KMS-11 (cell line): ENCODE measurements around the gene BEST1.

Source experiments
- H2AFZ ChIP-seq: fragments of 200-600 bp; sonication (generic); 2 replicates; pipeline ENCODE4 v1.6.1; 2016; ENCODE audit warnings: antibody characterized with exemption, mixed run types, low read depth
- H3K27ac ChIP-seq: fragments of 200-600 bp; sonication (generic); 2 replicates; pipeline ENCODE4 v1.6.1; 2016; ENCODE audit warnings: mild to moderate bottlenecking, mixed run types
- H3K27me3 ChIP-seq: fragments of 200-600 bp; sonication (generic); 2 replicates; pipeline ENCODE4 v1.6.1; 2017; ENCODE audit warnings: mild to moderate bottlenecking, low read depth, mixed run types, moderate library complexity; ENCODE audit not compliant: insufficient read depth
- H3K36me3 ChIP-seq: fragments of 200-600 bp; sonication (generic); 2 replicates; pipeline ENCODE4 v1.6.1; 2017; ENCODE audit warnings: mild to moderate bottlenecking, mixed run types; ENCODE audit not compliant: insufficient read depth
- H3K4me1 ChIP-seq: fragments of 200-600 bp; sonication (generic); 2 replicates; pipeline ENCODE4 v1.6.1; 2016; ENCODE audit warnings: mild to moderate bottlenecking, low read depth, mixed run types; ENCODE audit not compliant: poor library complexity, severe bottlenecking
- H3K4me2 ChIP-seq: fragments of 200-600 bp; sonication (generic); 2 replicates; pipeline ENCODE4 v1.7.0; 2016; ENCODE audit warnings: mild to moderate bottlenecking, mixed run types
- H3K4me3 ChIP-seq: fragments of 200-600 bp; sonication (generic); IDR thresholded peaks from 2 replicates; pipeline ENCODE4 v1.6.1; 2017; ENCODE audit warnings: low read depth, low read length, mixed read lengths; ENCODE audit not compliant: insufficient read depth
- H3K79me2 ChIP-seq: fragments of 200-600 bp; sonication (generic); 2 replicates; pipeline ENCODE4 v1.6.1; 2016; ENCODE audit warnings: low read depth, mixed run types; ENCODE audit not compliant: insufficient read depth
- H3K9ac ChIP-seq: fragments of 200-600 bp; sonication (generic); 2 replicates; pipeline ENCODE4 v1.6.1; 2016; ENCODE audit warnings: mild to moderate bottlenecking, mixed run types
- H4K20me1 ChIP-seq: fragments of 200-600 bp; sonication (generic); 2 replicates; pipeline ENCODE4 v1.6.1; 2016; ENCODE audit warnings: mild to moderate bottlenecking, mixed run types; ENCODE audit not compliant: insufficient read depth
- CTCF ChIP-seq: fragments of 200-600 bp; sonication (generic); conservative IDR thresholded peaks from 2 replicates; pipeline ENCODE4 v1.6.1; 2017; ENCODE audit warnings: low read depth, mild to moderate bottlenecking, antibody characterized with exemption, low read length, moderate library complexity, mixed read lengths

The BEST1 gene

GRCh38 chr11:61967116-61967923 lies 17.2 kb downstream of the BEST1 start, which contains the start of gene FTH1:
Gene FTH1 (minus strand): TSS chr11:61967634. CDS start chr11:61967425, 209 bp downstream.
- peaks cover 12% of the 10 kb centered on the region; the same call in 1 of the 2 replicates for H4K20me1 ChIP-seq
- H3K36me3 ChIP-seq = peaks cover 7% of the 10 kb centered on the region; the same call in 1 of the 2 replicates
- peak within 1 kb of the TSS; percentile 91 for H3K4me2 ChIP-seq
- H3K9ac ChIP-seq = peak within 1 kb of the TSS; percentile 93
- peaks cover 45% of the 10 kb centered on the region for H3K4me1 ChIP-seq
- peaks cover 30% of the 10 kb centered on the region for H3K79me2 ChIP-seq
- peak within 1 kb of the TSS; percentile 58 for H3K4me3 ChIP-seq
- H3K27me3 ChIP-seq = no peaks in the 10 kb centered on the region
- TF ChIP-seq CTCF = no peak
- H3K27ac ChIP-seq = peak within 1 kb of the TSS; percentile 98
- peak within 1 kb of the TSS; percentile 87 for H2AFZ ChIP-seq

GRCh38 chr11:61967924-61968757 lies 18.0 kb downstream of the BEST1 start:
- peak overlapping the region; percentile 91 for H3K4me2 ChIP-seq
- no peaks in the 10 kb centered on the region for H3K27me3 ChIP-seq
- H3K4me1 ChIP-seq = peaks cover 53% of the 10 kb centered on the region
- H3K27ac ChIP-seq = peak overlapping the region; percentile 98
- no peak overlapping the region for H3K4me3 ChIP-seq
- H3K36me3 ChIP-seq = peaks cover 7% of the 10 kb centered on the region; the same call in 1 of the 2 replicates
- peak overlapping the region; percentile 87 for H2AFZ ChIP-seq
- no peak for TF ChIP-seq CTCF
- peaks cover 30% of the 10 kb centered on the region for H3K79me2 ChIP-seq
- peaks cover 12% of the 10 kb centered on the region; the same call in 1 of the 2 replicates for H4K20me1 ChIP-seq
- H3K9ac ChIP-seq = peak overlapping the region; percentile 93

- Histone ChIP-seq H3K79me2 (peaks cover 30% of the 10 kb centered on the region), H3K4me3 (no peak overlapping the region)
These were observed 18.7 kb downstream of the BEST1 start for GRCh38 chr11:61968758-61969390.

More at GRCh38 chr11:61968758-61969390, 18.7 kb downstream of the BEST1 start:
- Histone ChIP-seq H2AFZ (peak overlapping the region; percentile 87), H4K20me1 (peaks cover 12% of the 10 kb centered on the region; the same call in 1 of the 2 replicates), H3K4me1 (peaks cover 60% of the 10 kb centered on the region), H3K36me3 (peaks cover 7% of the 10 kb centered on the region; the same call in 1 of the 2 replicates), H3K4me2 (peak overlapping the region; percentile 91), H3K27ac (peak overlapping the region; percentile 98), H3K9ac (peak overlapping the region; percentile 93; the same call in 1 of the 2 replicates), H3K27me3 (no peaks in the 10 kb centered on the region)
- no peak for TF ChIP-seq CTCF
